Measurements from ENCODE around the gene ZNF821. TPM values are rescaled to one million over a fixed set of nuclear protein-coding genes. Genes with fewer than 3 reads are reported as not detected.
A peak's percentile ranks its signal among the peaks of the same experiment; 100 is the strongest.

The ZNF821 gene
- total and polyA plus RNA-seq, 10 of the 15 experiments (the other 5 are each of a cell fraction or from before 2014, with no cell fraction given) = 0.82 to 9.9 (median 6.8) TPM

DNA sequence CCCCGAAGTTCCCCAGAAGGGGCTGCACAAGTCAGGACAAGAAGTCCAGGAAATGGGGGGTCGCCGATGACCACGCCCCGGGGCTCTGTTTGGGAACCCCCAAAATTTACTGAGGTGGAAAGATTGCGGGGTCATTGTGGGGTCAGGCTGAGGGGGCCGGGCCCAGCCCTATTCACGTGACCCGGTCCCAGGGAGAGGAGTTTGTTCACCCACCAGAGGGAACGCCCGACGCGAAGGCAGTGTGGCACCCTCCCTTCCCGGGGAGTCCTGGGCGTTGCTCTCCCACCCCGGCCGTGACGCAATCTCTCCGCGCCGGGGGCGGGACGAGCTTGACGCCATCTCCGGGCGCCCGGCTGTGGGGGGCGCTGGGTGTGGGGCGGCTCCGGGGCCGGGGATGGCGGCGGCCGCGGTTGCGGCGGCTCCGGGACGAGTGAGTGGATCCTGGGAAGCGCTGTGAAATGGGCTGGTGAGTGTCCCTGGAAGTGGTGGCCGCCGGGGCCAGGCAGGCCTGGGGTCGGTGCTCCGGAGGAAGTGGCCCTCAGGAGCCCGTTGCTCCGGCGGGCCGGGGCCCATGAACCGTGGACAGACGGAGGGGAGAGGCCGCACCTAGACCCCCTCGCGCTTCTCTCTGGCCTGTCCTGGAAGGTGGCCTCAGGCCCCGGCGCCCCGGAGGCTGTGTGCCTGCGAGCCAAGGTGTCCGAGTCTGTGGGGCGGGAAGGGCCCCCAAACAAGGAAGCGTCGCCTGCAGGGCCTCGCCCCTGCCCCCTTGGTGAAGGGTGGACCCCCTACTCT is 38.1 kb downstream of the ZNF821 start, which contains the start of gene ATXN1L:
Gene ATXN1L (plus strand): TSS at position 338 of the 792 bp plus-strand sequence. CDS start 3,765 bp downstream, outside the sequence.
- ChIA-PET CTCF (interaction anchor here (0.7 to 4.3 kb wide), 6 partner anchors 23 to 38 kb away, joined by 3 to 39 read pairs (median 5); partner anchors contain the start of genes AP1G1 and ZNF821), SMC1A (ENCODE audit: uncharacterized antibody, unreplicated experiment) (interaction anchor here (1.3 to 2.3 kb wide), 7 partner anchors 11 to 80 kb away, joined by 3 to 19 read pairs (median 10); partner anchors contain the start of genes AP1G1 and ZNF821), RAD21 (ENCODE audit: unreplicated experiment) (interaction anchor here (0.9 to 6.0 kb wide), 4 partner anchors 28 to 44 kb away, joined by 3 to 53 read pairs (median 25); partner anchors contain the start of genes AP1G1 and ZNF821), POLR2A (interaction anchor here (0.6 to 4.2 kb wide), 8 partner anchors 9 to 39 kb away, joined by 3 to 38 read pairs (median 4); partner anchors contain the start of gene ZNF821)
- ATAC-seq (peak; percentile 86), DNase-seq (ENCODE audit: low read depth, low spot score) (peak; percentile 84), FAIRE-seq (peak; percentile 13)
- Histone ChIP-seq H3K4me2 (ENCODE audit: control insufficient read depth, insufficient read depth) (peak within 1 kb of the TSS; percentile 95), H4K20me1 (ENCODE audit: control insufficient read depth, insufficient read depth) (no peaks in the 10 kb centered on the region), H3K27me3 (replicated peaks in 1 of 2; ENCODE audit: control insufficient read depth in 2 of 2, insufficient read depth in 2 of 2, low read length in 1 of 2) (no peaks in the 10 kb centered on the region), H3K4me3 (peak within 1 kb of the TSS; percentile 92), H2AFZ (ENCODE audit: control insufficient read depth, low read depth, low read length) (peak within 1 kb of the TSS; percentile 71), H3K79me2 (ENCODE audit: control insufficient read depth, insufficient read depth, low read length) (peaks cover 27% of the 10 kb centered on the region), H3K9ac (ENCODE audit: control insufficient read depth, insufficient read depth, low read length) (peak within 1 kb of the TSS; percentile 95), H3K9me3 (replicated peaks; ENCODE audit: control insufficient read depth, insufficient read depth, low read length) (no peaks in the 10 kb centered on the region), H3K4me1 (ENCODE audit: control insufficient read depth, insufficient read depth, low read length) (peaks cover 44% of the 10 kb centered on the region), H3K27ac (ENCODE audit: control insufficient read depth, insufficient read depth) (peak within 1 kb of the TSS; percentile 90), H3K36me3 (ENCODE audit: control insufficient read depth in 2 of 2, insufficient read depth in 2 of 2, low read length in 1 of 2) (peaks cover 15 to 20% of the 10 kb centered on the region in 2 experiments; a peak in 3 of 4 replicates)
- 1% methylated on average over 60 of the region's 62 CpGs for WGBS (ENCODE audit: insufficient coverage, insufficient replicate concordance, low lambda C conversion rate, missing lambda C conversion rate)
- intact Hi-C loops (cut with micrococcal nuclease; ENCODE audit: unreplicated experiment) (loop anchor here (2.0 kb wide), 3 partner anchors 37 to 49 kb away; partner anchors contain the start of genes AP1G1 and IST1), in situ Hi-C loops (cut with MboI) (no loop called here)
- TSS peak; percentile 71 for BruUV-seq (replicated peaks)
- TF ChIP-seq ATF7 (IDR thresholded peaks at IDR 0.05; ENCODE audit: low read depth) (no peak; the same call in none of the 2 replicates), HDAC6 (IDR thresholded peaks at IDR 0.05; ENCODE audit: unreplicated experiment) (no peak), CHD2 (IDR thresholded peaks at IDR 0.05; ENCODE audit: borderline replicate concordance, low read depth, low read length) (peak; percentile 93), ETV6 (conservative IDR thresholded peaks at IDR 0.05 in 1 of 2, IDR thresholded peaks at IDR 0.05 in 1 of 2; ENCODE audit: borderline replicate concordance in 1 of 2, low read depth in 1 of 2) (0 out of 4 replicates have a peak, but pooled peaks of 1 of the 2 experiments have one; percentile 33), RB1 (IDR thresholded peaks at IDR 0.05; ENCODE audit: borderline replicate concordance) (no peak), STAT3 (IDR thresholded peaks at IDR 0.05; ENCODE audit: low read depth, low read length) (no peak), RAD21 (IDR thresholded peaks at IDR 0.05; ENCODE audit: insufficient read depth, low read depth, low read length) (0 out of 2 replicates have a peak, but pooled peaks have one; percentile 16), ZBED1 (IDR thresholded peaks at IDR 0.05; ENCODE audit: borderline replicate concordance) (no peak), SUZ12 (IDR thresholded peaks at IDR 0.05; ENCODE audit: unreplicated experiment) (no peak), DPF2 (IDR thresholded peaks at IDR 0.05) (peak; percentile 77; the same call in 1 of the 2 replicates), IKZF1 (conservative IDR thresholded peaks at IDR 0.05) (peak; percentile 89), RAD51 (IDR thresholded peaks at IDR 0.05) (peak; percentile 90), SRF (IDR thresholded peaks at IDR 0.05; ENCODE audit: low read depth in 2 of 2, low read length in 2 of 2) (peak; percentile 63 to 96), ZNF217 (IDR thresholded peaks at IDR 0.05) (no peak)
- TF ChIP-seq, protein P1, sequence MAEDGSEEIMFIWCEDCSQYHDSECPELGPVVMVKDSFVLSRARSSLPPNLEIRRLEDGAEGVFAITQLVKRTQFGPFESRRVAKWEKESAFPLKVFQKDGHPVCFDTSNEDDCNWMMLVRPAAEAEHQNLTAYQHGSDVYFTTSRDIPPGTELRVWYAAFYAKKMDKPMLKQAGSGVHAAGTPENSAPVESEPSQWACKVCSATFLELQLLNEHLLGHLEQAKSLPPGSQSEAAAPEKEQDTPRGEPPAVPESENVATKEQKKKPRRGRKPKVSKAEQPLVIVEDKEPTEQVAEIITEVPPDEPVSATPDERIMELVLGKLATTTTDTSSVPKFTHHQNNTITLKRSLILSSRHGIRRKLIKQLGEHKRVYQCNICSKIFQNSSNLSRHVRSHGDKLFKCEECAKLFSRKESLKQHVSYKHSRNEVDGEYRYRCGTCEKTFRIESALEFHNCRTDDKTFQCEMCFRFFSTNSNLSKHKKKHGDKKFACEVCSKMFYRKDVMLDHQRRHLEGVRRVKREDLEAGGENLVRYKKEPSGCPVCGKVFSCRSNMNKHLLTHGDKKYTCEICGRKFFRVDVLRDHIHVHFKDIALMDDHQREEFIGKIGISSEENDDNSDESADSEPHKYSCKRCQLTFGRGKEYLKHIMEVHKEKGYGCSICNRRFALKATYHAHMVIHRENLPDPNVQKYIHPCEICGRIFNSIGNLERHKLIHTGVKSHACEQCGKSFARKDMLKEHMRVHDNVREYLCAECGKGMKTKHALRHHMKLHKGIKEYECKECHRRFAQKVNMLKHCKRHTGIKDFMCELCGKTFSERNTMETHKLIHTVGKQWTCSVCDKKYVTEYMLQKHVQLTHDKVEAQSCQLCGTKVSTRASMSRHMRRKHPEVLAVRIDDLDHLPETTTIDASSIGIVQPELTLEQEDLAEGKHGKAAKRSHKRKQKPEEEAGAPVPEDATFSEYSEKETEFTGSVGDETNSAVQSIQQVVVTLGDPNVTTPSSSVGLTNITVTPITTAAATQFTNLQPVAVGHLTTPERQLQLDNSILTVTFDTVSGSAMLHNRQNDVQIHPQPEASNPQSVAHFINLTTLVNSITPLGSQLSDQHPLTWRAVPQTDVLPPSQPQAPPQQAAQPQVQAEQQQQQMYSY (CRISPR knock-in tag; IDR thresholded peaks at IDR 0.05) = no peak
- TF ChIP-seq, protein P2, sequence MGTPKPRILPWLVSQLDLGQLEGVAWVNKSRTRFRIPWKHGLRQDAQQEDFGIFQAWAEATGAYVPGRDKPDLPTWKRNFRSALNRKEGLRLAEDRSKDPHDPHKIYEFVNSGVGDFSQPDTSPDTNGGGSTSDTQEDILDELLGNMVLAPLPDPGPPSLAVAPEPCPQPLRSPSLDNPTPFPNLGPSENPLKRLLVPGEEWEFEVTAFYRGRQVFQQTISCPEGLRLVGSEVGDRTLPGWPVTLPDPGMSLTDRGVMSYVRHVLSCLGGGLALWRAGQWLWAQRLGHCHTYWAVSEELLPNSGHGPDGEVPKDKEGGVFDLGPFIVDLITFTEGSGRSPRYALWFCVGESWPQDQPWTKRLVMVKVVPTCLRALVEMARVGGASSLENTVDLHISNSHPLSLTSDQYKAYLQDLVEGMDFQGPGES (IDR thresholded peaks at IDR 0.05) = no peak

All from GM12878 (cell line).